ENCODE data around the gene TBC1D13. TPM values are rescaled to one million over a fixed set of nuclear protein-coding genes. Genes with fewer than 3 reads are reported as not detected.
"Not testable (repeated sequence)": the region's sequence is repeated elsewhere in the genome, so short reads cannot be mapped to it uniquely, and the experiment has no call there.

The TBC1D13 gene
- total RNA-seq, 1 donor from 2014 or later, result 19.8 TPM

DNA sequence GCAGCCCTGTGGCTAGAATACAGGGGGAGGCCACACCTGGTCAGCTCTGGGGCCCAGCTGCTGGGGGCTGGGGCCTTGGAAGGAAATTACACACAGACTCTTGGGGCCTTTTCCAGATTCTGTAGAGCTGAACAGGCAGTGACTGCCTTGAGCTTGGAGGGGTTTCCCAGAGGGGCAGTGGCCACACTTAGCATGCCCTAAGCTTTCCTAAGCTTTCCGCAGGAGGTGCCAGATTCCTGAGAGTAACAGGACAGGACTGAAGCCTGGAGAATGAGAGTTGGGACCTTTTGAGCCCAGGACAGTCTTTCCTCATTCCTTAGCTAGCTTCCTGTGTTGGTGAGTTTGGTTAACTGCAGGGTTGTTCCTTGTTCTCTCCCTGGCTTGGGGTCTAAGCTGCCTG is 1.4 kb downstream of the TBC1D13 start:
- Histone ChIP-seq H3K36me3 (peaks cover 30% of the 10 kb centered on the region in 2 donors), H3K27me3 (no peaks in the 10 kb centered on the region), H3K4me3 (peak overlapping the region in 1 of 2 donors; percentile 97), H3K4me1 (peaks cover 4 to 6% of the 10 kb centered on the region in 2 donors), H3K27ac (no peak overlapping the region), H3K9me3 (no peaks in the 10 kb centered on the region)
- no peak for DNase-seq (ENCODE audit: low spot score in 2 of 2)
- TF ChIP-seq, protein P1, sequence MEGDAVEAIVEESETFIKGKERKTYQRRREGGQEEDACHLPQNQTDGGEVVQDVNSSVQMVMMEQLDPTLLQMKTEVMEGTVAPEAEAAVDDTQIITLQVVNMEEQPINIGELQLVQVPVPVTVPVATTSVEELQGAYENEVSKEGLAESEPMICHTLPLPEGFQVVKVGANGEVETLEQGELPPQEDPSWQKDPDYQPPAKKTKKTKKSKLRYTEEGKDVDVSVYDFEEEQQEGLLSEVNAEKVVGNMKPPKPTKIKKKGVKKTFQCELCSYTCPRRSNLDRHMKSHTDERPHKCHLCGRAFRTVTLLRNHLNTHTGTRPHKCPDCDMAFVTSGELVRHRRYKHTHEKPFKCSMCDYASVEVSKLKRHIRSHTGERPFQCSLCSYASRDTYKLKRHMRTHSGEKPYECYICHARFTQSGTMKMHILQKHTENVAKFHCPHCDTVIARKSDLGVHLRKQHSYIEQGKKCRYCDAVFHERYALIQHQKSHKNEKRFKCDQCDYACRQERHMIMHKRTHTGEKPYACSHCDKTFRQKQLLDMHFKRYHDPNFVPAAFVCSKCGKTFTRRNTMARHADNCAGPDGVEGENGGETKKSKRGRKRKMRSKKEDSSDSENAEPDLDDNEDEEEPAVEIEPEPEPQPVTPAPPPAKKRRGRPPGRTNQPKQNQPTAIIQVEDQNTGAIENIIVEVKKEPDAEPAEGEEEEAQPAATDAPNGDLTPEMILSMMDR (IDR thresholded peaks at IDR 0.05), result no peak
- intact Hi-C loops (cut with DNase I), result loop anchor here (5.0 kb wide), 1 partner anchor 151 kb away; no protein-coding TSS in a partner anchor

DNA sequence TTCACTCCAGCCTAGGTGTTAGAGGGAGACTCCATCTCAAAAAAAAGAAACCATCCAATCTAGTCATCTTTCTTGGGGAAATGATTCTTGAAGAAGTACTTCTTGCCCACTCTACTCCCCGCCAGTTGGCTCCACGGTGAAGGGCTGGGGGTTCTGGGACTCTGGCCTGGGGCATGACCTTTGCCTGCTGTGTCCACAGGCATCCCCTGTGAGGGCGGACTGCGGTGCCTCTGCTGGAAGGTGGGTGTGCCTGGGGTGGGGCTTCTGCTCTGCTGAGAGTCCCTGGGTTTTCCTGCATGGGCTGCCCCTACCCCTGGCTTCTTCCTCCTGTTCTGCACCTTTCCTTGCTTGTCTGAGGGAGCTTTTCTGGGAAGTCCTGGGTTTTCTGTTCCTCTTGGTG is 3.5 kb downstream of the TBC1D13 start:
- H3K4me3 ChIP-seq, result no peak overlapping the region
- DNase-seq (ENCODE audit: low spot score in 2 of 2), result no peak
- H3K36me3 ChIP-seq, result peaks cover 42 to 45% of the 10 kb centered on the region in 2 donors
- no peaks in the 10 kb centered on the region for H3K9me3 ChIP-seq
- TF ChIP-seq, protein P1 (IDR thresholded peaks at IDR 0.05), result no peak
- intact Hi-C loops (cut with DNase I), result no loop called here
- no peak overlapping the region for H3K27ac ChIP-seq
- no peaks in the 10 kb centered on the region for H3K27me3 ChIP-seq
- peaks cover 4 to 6% of the 10 kb centered on the region in 2 donors for H3K4me1 ChIP-seq

DNA sequence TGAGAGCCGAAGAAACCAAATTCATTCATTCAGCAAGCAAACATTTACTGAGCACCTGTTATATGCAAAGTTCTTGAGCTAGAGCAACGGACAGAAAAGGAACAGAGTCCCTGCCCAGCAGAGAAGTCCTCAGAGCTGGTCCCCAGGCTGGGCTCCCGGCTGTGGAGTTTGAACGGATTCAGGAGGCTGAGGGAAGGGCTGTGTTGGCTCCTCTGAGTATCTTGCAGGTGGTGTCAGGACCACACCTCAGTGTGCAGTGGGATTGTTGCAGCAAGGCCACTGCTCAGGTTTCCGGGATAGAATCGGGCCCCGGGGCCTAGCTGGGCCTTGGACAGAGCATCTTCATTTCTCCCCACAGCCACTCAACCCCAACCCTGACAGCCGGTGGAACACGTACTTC is 5.1 kb downstream of the TBC1D13 start:
- Histone ChIP-seq H3K4me1 (peaks cover 4 to 6% of the 10 kb centered on the region in 2 donors), H3K27me3 (no peaks in the 10 kb centered on the region), H3K9me3 (no peaks in the 10 kb centered on the region), H3K27ac (no peak overlapping the region), H3K36me3 (peaks cover 50 to 59% of the 10 kb centered on the region in 2 donors), H3K4me3 (no peak overlapping the region)
- intact Hi-C loops (cut with DNase I), result no loop called here
- DNase-seq (ENCODE audit: low spot score in 2 of 2), result no peak
- TF ChIP-seq, protein P1 (IDR thresholded peaks at IDR 0.05), result no peak

DNA sequence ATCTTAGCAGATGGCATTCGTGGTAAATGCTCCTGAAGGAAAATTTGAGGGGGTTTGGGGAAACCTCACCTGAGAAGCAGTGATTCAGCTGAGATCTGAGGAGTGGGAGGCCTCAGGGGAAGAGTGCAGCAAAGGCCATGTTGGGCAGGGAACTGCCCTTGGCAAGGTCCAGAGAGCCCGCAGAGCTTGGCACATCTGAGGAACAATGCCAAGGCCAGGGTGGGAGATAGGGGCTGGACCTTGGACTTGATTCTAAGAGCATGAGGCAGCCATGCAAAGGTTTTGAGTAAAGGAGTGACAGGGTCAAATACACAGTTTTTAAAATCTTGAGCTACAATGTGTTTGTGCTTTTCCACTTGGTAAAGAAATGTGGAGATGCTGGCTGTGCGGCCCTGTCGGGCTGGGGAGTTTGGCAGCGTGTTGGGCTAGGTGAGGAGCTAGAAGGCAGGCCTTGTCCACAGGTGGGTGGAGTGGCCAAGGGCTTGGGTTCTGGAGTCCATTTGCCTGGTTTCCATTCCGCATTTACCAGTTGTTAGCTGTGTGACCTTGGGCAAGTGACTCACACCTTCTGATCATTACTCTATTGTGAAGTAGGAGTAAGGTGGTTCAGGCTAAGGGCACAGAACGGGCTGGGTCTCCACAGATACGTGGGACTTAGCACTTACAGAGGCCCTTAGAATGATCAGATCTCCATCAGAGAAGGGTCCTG is 6.1 kb downstream of the TBC1D13 start:
- no peaks in the 10 kb centered on the region for H3K9me3 ChIP-seq
- peaks cover 60 to 69% of the 10 kb centered on the region in 2 donors for H3K36me3 ChIP-seq
- no peaks in the 10 kb centered on the region for H3K27me3 ChIP-seq
- H3K4me1 ChIP-seq, result peaks cover 3 to 4% of the 10 kb centered on the region in 2 donors
- TF ChIP-seq, protein P1 (IDR thresholded peaks at IDR 0.05), result no peak
- intact Hi-C loops (cut with DNase I), result no loop called here
- H3K4me3 ChIP-seq, result no peak overlapping the region
- no peak for DNase-seq (ENCODE audit: low spot score in 2 of 2)
- H3K27ac ChIP-seq, result no peak overlapping the region

DNA sequence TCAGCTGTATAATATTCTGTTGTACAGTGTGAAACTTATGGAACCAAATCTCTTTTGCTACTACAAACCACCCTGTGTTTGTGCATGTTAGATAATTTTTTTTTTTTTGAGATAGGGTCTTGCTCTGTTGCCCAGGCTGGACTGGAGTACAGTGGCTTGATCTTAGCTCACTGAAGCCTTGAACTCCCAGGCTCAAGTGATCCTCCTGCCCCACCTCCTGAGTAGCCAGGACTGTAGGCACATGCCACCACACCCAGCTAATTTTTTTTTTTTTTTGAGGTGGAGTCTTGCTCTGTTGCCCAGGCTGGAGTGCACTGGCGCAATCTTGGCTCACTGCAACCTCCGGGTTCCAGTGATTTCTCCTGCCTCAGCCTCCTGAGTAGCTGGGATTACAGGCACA is 7.9 kb downstream of the TBC1D13 start:
- H3K4me3 ChIP-seq; H3K9me3 ChIP-seq; H3K4me1 ChIP-seq; intact Hi-C loops (cut with DNase I); DNase-seq (ENCODE audit: low spot score in 2 of 2); H3K27me3 ChIP-seq; H3K27ac ChIP-seq: not testable (repeated sequence)
- peaks cover 78 to 84% of the 10 kb centered on the region in 2 donors for H3K36me3 ChIP-seq

DNA sequence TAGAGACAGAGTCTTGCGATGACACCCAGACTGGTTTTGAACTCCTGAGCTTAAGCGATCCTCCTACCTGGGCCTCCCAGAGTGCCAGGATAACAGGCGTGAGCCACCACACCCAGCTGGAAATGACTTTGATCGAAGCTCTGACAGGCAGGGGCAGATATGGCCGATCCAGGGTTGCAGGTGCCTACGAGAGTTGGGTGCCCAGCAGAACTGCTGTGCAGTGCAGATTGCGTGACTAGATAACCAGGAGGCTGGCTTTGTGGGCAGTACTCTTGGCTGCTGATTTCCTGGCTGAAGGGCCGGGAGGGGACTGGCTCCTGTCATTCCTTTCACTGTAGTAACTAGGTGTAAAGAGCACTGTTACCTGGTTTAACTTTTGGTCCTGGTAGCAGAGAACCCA is 11.8 kb downstream of the TBC1D13 start:
- intact Hi-C loops (cut with DNase I), result no loop called here
- TF ChIP-seq, protein P1 (IDR thresholded peaks at IDR 0.05), result no peak
- Histone ChIP-seq H3K4me3 (no peak overlapping the region), H3K4me1 (no peaks in the 10 kb centered on the region), H3K27me3 (no peaks in the 10 kb centered on the region), H3K36me3 (peaks cover 70 to 77% of the 10 kb centered on the region in 2 donors), H3K9me3 (no peaks in the 10 kb centered on the region), H3K27ac (no peak overlapping the region)
- DNase-seq (ENCODE audit: low spot score in 2 of 2), result no peak

All from ascending aorta (tissue), 2 donors.